NCI-H2227 treated with DMSO at 0.1 percent for 48 hours (cell line): ENCODE measurements around the gene SLC43A3.
"Not testable (repeated sequence)": the region's sequence is repeated elsewhere in the genome, so short reads cannot be mapped to it uniquely, and the experiment has no call there.

Source experiments
- DNase-seq: peaks from one replicate; lab custom pipeline; 2025; lab: John Stamatoyannopoulos, UW

SLC43A3 gene

GRCh38 chr11:57378186-57378585, 48.7 kb downstream of the SLC43A3 start:
- no peak for DNase-seq

GRCh38 chr11:57377107-57377506, 49.8 kb downstream of the SLC43A3 start:
- DNase-seq: no peak

- DNase-seq: no peak
Measured at GRCh38 chr11:57376095-57377090, 50.5 kb downstream of the SLC43A3 start.

GRCh38 chr11:57375490-57375889, 51.4 kb downstream of the SLC43A3 start:
- no peak for DNase-seq

- no peak for DNase-seq
Measured at GRCh38 chr11:57374966-57375365, 52.0 kb downstream of the SLC43A3 start.

- no peak for DNase-seq
Measured at GRCh38 chr11:57373146-57373545, 53.8 kb downstream of the SLC43A3 start.

GRCh38 chr11:57370941-57371340, 56.0 kb downstream of the SLC43A3 start:
- DNase-seq: no peak

- no peak for DNase-seq
Measured at GRCh38 chr11:57370251-57370650, 56.7 kb downstream of the SLC43A3 start.

- DNase-seq: no peak
Measured at GRCh38 chr11:57368845-57369232, 58.1 kb downstream of the SLC43A3 start.

GRCh38 chr11:57368106-57368844, 58.6 kb downstream of the SLC43A3 start:
- DNase-seq: no peak

GRCh38 chr11:57364851-57365660, 61.9 kb downstream of the SLC43A3 start:
- no peak for DNase-seq

GRCh38 chr11:57363131-57364080, 63.5 kb downstream of the SLC43A3 start:
- no peak for DNase-seq

GRCh38 chr11:57361926-57362325, 65.0 kb downstream of the SLC43A3 start:
- no peak for DNase-seq

GRCh38 chr11:57361420-57361819, 65.5 kb downstream of the SLC43A3 start:
- not testable (repeated sequence) for DNase-seq

GRCh38 chr11:57360991-57361390, 65.9 kb downstream of the SLC43A3 start:
- no peak for DNase-seq

GRCh38 chr11:57359896-57360690, 66.8 kb downstream of the SLC43A3 start:
- DNase-seq: no peak

- no peak for DNase-seq
Measured at GRCh38 chr11:57359396-57359795, 67.5 kb downstream of the SLC43A3 start.

- no peak for DNase-seq
Measured at GRCh38 chr11:57358991-57359390, 67.9 kb downstream of the SLC43A3 start.

GRCh38 chr11:57358543-57358961, 68.4 kb downstream of the SLC43A3 start:
- DNase-seq: peak; percentile 29

- no peak for DNase-seq
Measured at GRCh38 chr11:57357856-57358255, 69.1 kb downstream of the SLC43A3 start.
